PC-9 (cell line): Measurements from ENCODE around the gene GOLGA6A. TPM values are rescaled to one million over a fixed set of nuclear protein-coding genes. Genes with fewer than 3 reads are reported as not detected.

ENCODE experiments used
- BruUV-seq: library from RNA; stranded (reverse); fragments of 400-500 nt; replicated peaks from 2 replicates; lab custom pipeline; 2021; lab: Mats Ljungman, UMichigan
- CTCF ChIA-PET: fragments of 300-600 bp; sonication (Branson Sonifier 250); formaldehyde crosslinking; loops from one replicate; lab custom pipeline; 2022; ENCODE audit warnings: antibody characterized with exemption; lab: Charles Lee
- POLR2A ChIA-PET: fragments of 300-600 bp; sonication (Branson Sonifier 250); formaldehyde crosslinking; loops from one replicate; lab custom pipeline; 2022; ENCODE audit warnings: antibody characterized with exemption; ENCODE audit not compliant: unreplicated experiment; lab: Charles Lee
- DNase-seq, 2 experiments: peaks; one replicate each; pipeline versions ENCODE4 v3.0.0 to v3.0.0-alpha.2; 2015 to 2022; ENCODE audit warnings: mixed read lengths in 1 of 2
- H2AFZ ChIP-seq: fragments of 200-600 bp; sonication (generic); 2 replicates; pipeline ENCODE4 v1.8.1; 2017; ENCODE audit warnings: antibody characterized with exemption
- H3F3A ChIP-seq: fragments of 200-600 bp; sonication (generic); 2 replicates; pipeline ENCODE4 v1.8.1; 2017; ENCODE audit warnings: antibody characterized with exemption, mild to moderate bottlenecking, low read depth; ENCODE audit not compliant: insufficient read depth
- H3K27ac ChIP-seq: fragments of 200-600 bp; sonication (generic); 2 replicates; pipeline ENCODE4 v1.6.1; 2016; ENCODE audit warnings: mixed run types
- H3K27me3 ChIP-seq: fragments of 200-600 bp; sonication (generic); 2 replicates; pipeline ENCODE4 v1.6.1; 2016; ENCODE audit warnings: low read depth, mixed run types; ENCODE audit not compliant: insufficient read depth
- H3K36me3 ChIP-seq: fragments of 200-600 bp; sonication (generic); 2 replicates; pipeline ENCODE4 v1.6.1; 2016; ENCODE audit warnings: low read depth, mixed run types
- H3K4me1 ChIP-seq: fragments of 200-600 bp; sonication (generic); replicated peaks from 2 replicates; pipeline ENCODE4 v1.6.1; 2016; ENCODE audit warnings: mixed run types; ENCODE audit not compliant: insufficient read depth
- H3K4me2 ChIP-seq: fragments of 200-600 bp; sonication (generic); 2 replicates; pipeline ENCODE4 v1.6.1; 2017; ENCODE audit warnings: mixed run types
- H3K4me3 ChIP-seq: fragments of 200-600 bp; sonication (generic); 2 replicates; pipeline ENCODE4 v1.6.1; 2016; ENCODE audit warnings: mixed run types
- H3K79me2 ChIP-seq: fragments of 200-600 bp; sonication (generic); 2 replicates; pipeline ENCODE4 v1.6.1; 2017; ENCODE audit warnings: low read depth, mixed run types
- H3K9me2 ChIP-seq: fragments of 200-600 bp; sonication (generic); 2 replicates; pipeline ENCODE4 v1.8.1; 2017; ENCODE audit warnings: mild to moderate bottlenecking; ENCODE audit not compliant: insufficient read depth
- H3K9me3 ChIP-seq: fragments of 200-600 bp; sonication (generic); 2 replicates; pipeline ENCODE4 v1.8.1; 2016; ENCODE audit warnings: low read depth; ENCODE audit not compliant: insufficient read depth
- H4K20me1 ChIP-seq: fragments of 200-600 bp; sonication (generic); 2 replicates; pipeline ENCODE4 v1.8.1; 2017; ENCODE audit not compliant: insufficient read depth
- CTCF ChIP-seq: fragments of 200-600 bp; sonication (generic); conservative IDR thresholded peaks from 2 replicates; pipeline ENCODE4 v1.6.1; 2017; ENCODE audit warnings: mixed run types, antibody characterized with exemption, mild to moderate bottlenecking, moderate library complexity
- EZH2 ChIP-seq: fragments of 200-600 bp; sonication (generic); IDR thresholded peaks from 2 replicates; pipeline ENCODE4 v1.8.0; 2017; ENCODE audit warnings: antibody characterized with exemption, low read depth
- intact Hi-C: fragments of 100-400 bp; cut with micrococcal nuclease; formaldehyde crosslinking; loops from one replicate; pipeline ENCODE4 v1.10.0; 2022; ENCODE audit not compliant: unreplicated experiment
- total RNA-seq: library from RNA; stranded (reverse); gene quantifications from 2 replicates; pipeline ENCODE4 v1.2.3, GENCODE V29; 2021

The GOLGA6A gene
- total RNA-seq, 1 experiment from 2014 or later = not detected

GRCh38 chr15:74124759-74125158 is 42.4 kb upstream of the GOLGA6A start:
- TF ChIP-seq CTCF (no peak), EZH2 (no peak)
- Histone ChIP-seq H3K9me3 (no peaks in the 10 kb centered on the region), H3K36me3 (no peaks in the 10 kb centered on the region), H2AFZ (no peak overlapping the region), H3F3A (no peaks in the 10 kb centered on the region), H3K9me2 (no peaks in the 10 kb centered on the region), H3K4me1 (0 out of 2 replicates have a peak, but pooled peaks cover 8% of the 10 kb centered on the region), H4K20me1 (no peaks in the 10 kb centered on the region), H3K27me3 (peaks cover 26% of the 10 kb centered on the region), H3K79me2 (no peaks in the 10 kb centered on the region), H3K27ac (no peak overlapping the region), H3K4me2 (no peak overlapping the region), H3K4me3 (no peak overlapping the region)
- CTCF ChIA-PET = no interaction called here
- no TSS peak for BruUV-seq
- POLR2A ChIA-PET = no interaction called here
- intact Hi-C loops = loop anchor here (5.0 kb wide), 1 partner anchor 167 kb away; no protein-coding TSS in a partner anchor
- no peak for DNase-seq

GRCh38 chr15:74124196-74124595 is 41.8 kb upstream of the GOLGA6A start:
- Histone ChIP-seq H3K9me2 (no peaks in the 10 kb centered on the region), H3K4me2 (no peak overlapping the region), H3K9me3 (no peaks in the 10 kb centered on the region), H3K27ac (no peak overlapping the region), H4K20me1 (no peaks in the 10 kb centered on the region), H3K79me2 (no peaks in the 10 kb centered on the region), H2AFZ (no peak overlapping the region), H3K4me3 (no peak overlapping the region), H3K36me3 (no peaks in the 10 kb centered on the region), H3F3A (no peaks in the 10 kb centered on the region), H3K4me1 (0 out of 2 replicates have a peak, but pooled peaks cover 8% of the 10 kb centered on the region), H3K27me3 (peaks cover 21% of the 10 kb centered on the region)
- POLR2A ChIA-PET = no interaction called here
- CTCF ChIA-PET = no interaction called here
- BruUV-seq = no TSS peak
- TF ChIP-seq EZH2 (no peak), CTCF (no peak)
- DNase-seq = no peak
- intact Hi-C loops = no loop called here

DNA sequence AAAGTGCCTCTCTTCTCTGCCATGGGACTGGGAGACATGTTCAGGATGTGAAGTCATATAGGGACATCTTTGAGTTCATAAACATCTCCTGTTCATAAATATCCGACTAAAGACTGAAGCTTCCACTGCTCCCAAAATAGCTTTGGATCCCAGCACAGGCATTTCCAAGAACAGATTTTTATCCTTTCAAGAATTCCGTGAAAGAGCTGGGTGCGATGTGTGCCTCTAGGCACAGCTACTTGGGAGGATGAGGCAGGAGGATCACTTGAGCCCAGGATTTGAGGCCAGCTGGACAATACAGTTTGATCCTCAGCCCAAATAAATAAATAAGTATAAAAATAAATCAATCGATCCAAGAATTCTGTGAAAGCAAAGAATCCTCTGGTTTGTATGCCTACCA is 41.3 kb upstream of the GOLGA6A start:
- POLR2A ChIA-PET = no interaction called here
- no peak overlapping the region for H3K27ac ChIP-seq
- TF ChIP-seq CTCF = no peak
- H3K27me3 ChIP-seq = peaks cover 20% of the 10 kb centered on the region
- H3K9me3 ChIP-seq = no peaks in the 10 kb centered on the region
- H3K36me3 ChIP-seq = no peaks in the 10 kb centered on the region
- no peaks in the 10 kb centered on the region for H3K79me2 ChIP-seq
- no peaks in the 10 kb centered on the region for H4K20me1 ChIP-seq
- no TSS peak for BruUV-seq
- H3K4me3 ChIP-seq = no peak overlapping the region
- 0 out of 2 replicates have a peak, but pooled peaks cover 8% of the 10 kb centered on the region for H3K4me1 ChIP-seq
- no peak overlapping the region for H2AFZ ChIP-seq
- no peak overlapping the region for H3K4me2 ChIP-seq
- H3K9me2 ChIP-seq = no peaks in the 10 kb centered on the region
- CTCF ChIA-PET = no interaction called here
- H3F3A ChIP-seq = no peaks in the 10 kb centered on the region
- intact Hi-C loops = no loop called here
- no peak for DNase-seq
